Activated CD4-positive, alpha-beta memory T cell treated with anti-CD3 and anti-CD28 coated beads for 36 hours (primary cell): Measurements from ENCODE around the gene ATG10. TPM values are rescaled to one million over a fixed set of nuclear protein-coding genes. Genes with fewer than 3 reads are reported as not detected.

Source experiments
- CTCF ChIA-PET: fragments of 350-600 bp; sonication (Branson Sonifier 250); formaldehyde crosslinking; loops from one replicate; lab custom pipeline; 2021; ENCODE audit warnings: antibody characterized with exemption, inconsistent platforms; lab: Charles Lee
- POLR2A ChIA-PET: fragments of 350-600 bp; sonication (Branson Sonifier 250); formaldehyde crosslinking; loops from one replicate; lab custom pipeline; 2021; ENCODE audit warnings: antibody characterized with exemption; lab: Charles Lee
- DNase-seq: peaks from one replicate; pipeline ENCODE4 v3.0.0-alpha.2; 2020
- H3K27ac Mint-ChIP-seq: one replicate; pipeline ENCODE4 v1.8.0; 2021; ENCODE audit warnings: mixed read lengths
- H3K27me3 Mint-ChIP-seq: one replicate; pipeline ENCODE4 v1.8.0; 2021; ENCODE audit warnings: mixed read lengths
- H3K36me3 Mint-ChIP-seq: one replicate; pipeline ENCODE4 v1.8.0; 2021; ENCODE audit warnings: mixed read lengths
- H3K4me1 Mint-ChIP-seq: one replicate; pipeline ENCODE4 v1.8.0; 2021; ENCODE audit warnings: low read depth, mixed read lengths
- H3K4me3 Mint-ChIP-seq: one replicate; pipeline ENCODE4 v1.8.0; 2021; ENCODE audit warnings: mild to moderate bottlenecking, mixed read lengths
- H3K9me3 Mint-ChIP-seq: one replicate; pipeline ENCODE4 v1.8.0; 2021; ENCODE audit warnings: mixed read lengths
- intact Hi-C: fragments of 100-400 bp; cut with micrococcal nuclease; formaldehyde crosslinking; loops from one replicate; pipeline ENCODE4 v1.15.1; 2023
- total RNA-seq, 2 experiments: library from RNA; stranded (reverse); gene quantifications; one replicate each; pipeline ENCODE4 v1.2.3, GENCODE V29; 2021

The ATG10 gene
- total RNA-seq, 2 experiments from 2014 or later, result 8.5 to 9.7 TPM

- ChIA-PET POLR2A (no interaction called here), CTCF (interaction anchor here (0.6 to 1.6 kb wide), 3 partner anchors 11 to 40 kb away, joined by 3 to 6 read pairs (median 3); no protein-coding TSS in a partner anchor)
- Mint-ChIP-seq H3K9me3 (no peaks in the 10 kb centered on the region), H3K4me3 (no peak overlapping the region), H3K4me1 (peaks cover 11% of the 10 kb centered on the region), H3K27me3 (no peaks in the 10 kb centered on the region), H3K36me3 (peaks cover 5% of the 10 kb centered on the region), H3K27ac (no peak overlapping the region)
- no peak for DNase-seq
- intact Hi-C loops, result no loop called here
Observed at GRCh38 chr5:82176115-82176814, 204.4 kb downstream of the ATG10 start.

- intact Hi-C loops, result no loop called here
Observed at GRCh38 chr5:82178378-82178777, 206.6 kb downstream of the ATG10 start.

GRCh38 chr5:82182662-82183061 lies 210.8 kb downstream of the ATG10 start:
- Mint-ChIP-seq H3K9me3 (no peaks in the 10 kb centered on the region), H3K27ac (no peak overlapping the region), H3K36me3 (peaks cover 9% of the 10 kb centered on the region), H3K4me1 (no peaks in the 10 kb centered on the region), H3K4me3 (no peak overlapping the region), H3K27me3 (no peaks in the 10 kb centered on the region)
- CTCF ChIA-PET, result no interaction called here
- POLR2A ChIA-PET, result no interaction called here
- no peak for DNase-seq
- intact Hi-C loops, result no loop called here

More at GRCh38 chr5:82178378-82178777, 206.6 kb downstream of the ATG10 start:
- POLR2A ChIA-PET, result no interaction called here
- no peaks in the 10 kb centered on the region for H3K9me3 Mint-ChIP-seq
- H3K27ac Mint-ChIP-seq, result no peak overlapping the region
- H3K4me1 Mint-ChIP-seq, result peaks cover 11% of the 10 kb centered on the region
- no peaks in the 10 kb centered on the region for H3K27me3 Mint-ChIP-seq
- H3K4me3 Mint-ChIP-seq, result no peak overlapping the region
- CTCF ChIA-PET, result interaction anchor here (0.6 to 0.7 kb wide), 2 partner anchors 25 to 600 kb away, joined by 3 read pairs; no protein-coding TSS in a partner anchor
- no peak for DNase-seq
- peaks cover 9% of the 10 kb centered on the region for H3K36me3 Mint-ChIP-seq

- no peak overlapping the region for H3K4me3 Mint-ChIP-seq
- H3K9me3 Mint-ChIP-seq, result no peaks in the 10 kb centered on the region
- no peaks in the 10 kb centered on the region for H3K4me1 Mint-ChIP-seq
- ChIA-PET POLR2A (no interaction called here), CTCF (no interaction called here)
- no peak for DNase-seq
- H3K27ac Mint-ChIP-seq, result no peak overlapping the region
- peaks cover 9% of the 10 kb centered on the region for H3K36me3 Mint-ChIP-seq
- intact Hi-C loops, result no loop called here
- H3K27me3 Mint-ChIP-seq, result no peaks in the 10 kb centered on the region
Observed at GRCh38 chr5:82183828-82184227, 212.0 kb downstream of the ATG10 start.

- no peaks in the 10 kb centered on the region for H3K27me3 Mint-ChIP-seq
- peaks cover 9% of the 10 kb centered on the region for H3K36me3 Mint-ChIP-seq
- POLR2A ChIA-PET, result no interaction called here
- no peak overlapping the region for H3K27ac Mint-ChIP-seq
- no peaks in the 10 kb centered on the region for H3K9me3 Mint-ChIP-seq
- CTCF ChIA-PET, result no interaction called here
- intact Hi-C loops, result no loop called here
- DNase-seq, result no peak
- no peaks in the 10 kb centered on the region for H3K4me1 Mint-ChIP-seq
- no peak overlapping the region for H3K4me3 Mint-ChIP-seq
Observed at GRCh38 chr5:82185851-82186250, 214.0 kb downstream of the ATG10 start.

- Mint-ChIP-seq H3K27me3 (no peaks in the 10 kb centered on the region), H3K4me1 (no peaks in the 10 kb centered on the region), H3K36me3 (peaks cover 3% of the 10 kb centered on the region), H3K4me3 (no peak overlapping the region), H3K27ac (no peak overlapping the region), H3K9me3 (no peaks in the 10 kb centered on the region)
- no peak for DNase-seq
- POLR2A ChIA-PET, result no interaction called here
- CTCF ChIA-PET, result interaction anchor here (0.7 kb wide), 1 partner anchor 772 kb away, joined by 4 read pairs; no protein-coding TSS in a partner anchor
- intact Hi-C loops, result no loop called here
Observed at GRCh38 chr5:82197550-82197949, 225.7 kb downstream of the ATG10 start.

GRCh38 chr5:82204567-82204966 lies 232.7 kb downstream of the ATG10 start:
- H3K27me3 Mint-ChIP-seq, result no peaks in the 10 kb centered on the region
- intact Hi-C loops, result no loop called here
- no peak overlapping the region for H3K27ac Mint-ChIP-seq
- no peaks in the 10 kb centered on the region for H3K36me3 Mint-ChIP-seq
- ChIA-PET CTCF (no interaction called here), POLR2A (no interaction called here)
- H3K4me1 Mint-ChIP-seq, result no peaks in the 10 kb centered on the region
- DNase-seq, result no peak
- H3K4me3 Mint-ChIP-seq, result no peak overlapping the region
- H3K9me3 Mint-ChIP-seq, result no peaks in the 10 kb centered on the region

- ChIA-PET CTCF (no interaction called here), POLR2A (no interaction called here)
- no peaks in the 10 kb centered on the region for H3K4me1 Mint-ChIP-seq
- DNase-seq, result no peak
- H3K36me3 Mint-ChIP-seq, result no peaks in the 10 kb centered on the region
- H3K27ac Mint-ChIP-seq, result no peak overlapping the region
- no peaks in the 10 kb centered on the region for H3K9me3 Mint-ChIP-seq
- no peaks in the 10 kb centered on the region for H3K27me3 Mint-ChIP-seq
- H3K4me3 Mint-ChIP-seq, result no peak overlapping the region
- intact Hi-C loops, result no loop called here
Observed at GRCh38 chr5:82205005-82205404, 233.2 kb downstream of the ATG10 start.

GRCh38 chr5:82208371-82208770 lies 236.5 kb downstream of the ATG10 start:
- CTCF ChIA-PET, result no interaction called here
- Mint-ChIP-seq H3K4me1 (no peaks in the 10 kb centered on the region), H3K9me3 (no peaks in the 10 kb centered on the region), H3K27ac (no peak overlapping the region), H3K36me3 (no peaks in the 10 kb centered on the region), H3K4me3 (no peak overlapping the region), H3K27me3 (no peaks in the 10 kb centered on the region)
- no peak for DNase-seq
- POLR2A ChIA-PET, result no interaction called here
- intact Hi-C loops, result no loop called here

- no peaks in the 10 kb centered on the region for H3K27me3 Mint-ChIP-seq
- intact Hi-C loops, result no loop called here
- no peaks in the 10 kb centered on the region for H3K36me3 Mint-ChIP-seq
- H3K4me3 Mint-ChIP-seq, result no peak overlapping the region
- no peaks in the 10 kb centered on the region for H3K9me3 Mint-ChIP-seq
- no peak overlapping the region for H3K27ac Mint-ChIP-seq
- no peak for DNase-seq
- CTCF ChIA-PET, result interaction anchor here (1.6 to 2.3 kb wide), 2 partner anchors 13 to 14 kb away, joined by 4 to 7 read pairs; no protein-coding TSS in a partner anchor
- POLR2A ChIA-PET, result no interaction called here
- H3K4me1 Mint-ChIP-seq, result no peaks in the 10 kb centered on the region
Observed at GRCh38 chr5:82211855-82212572, 240.2 kb downstream of the ATG10 start.

GRCh38 chr5:82217917-82218316 lies 246.1 kb downstream of the ATG10 start:
- H3K27ac Mint-ChIP-seq, result no peak overlapping the region
- no peak for DNase-seq
- no peaks in the 10 kb centered on the region for H3K36me3 Mint-ChIP-seq
- no peaks in the 10 kb centered on the region for H3K4me1 Mint-ChIP-seq
- CTCF ChIA-PET, result no interaction called here
- H3K27me3 Mint-ChIP-seq, result no peaks in the 10 kb centered on the region
- intact Hi-C loops, result no loop called here
- POLR2A ChIA-PET, result no interaction called here
- no peaks in the 10 kb centered on the region for H3K9me3 Mint-ChIP-seq
- H3K4me3 Mint-ChIP-seq, result no peak overlapping the region

GRCh38 chr5:82218374-82219156 lies 246.7 kb downstream of the ATG10 start:
- intact Hi-C loops, result no loop called here
- ChIA-PET CTCF (interaction anchor here (1.0 to 1.1 kb wide), 2 partner anchors 10 to 792 kb away, joined by 3 read pairs; no protein-coding TSS in a partner anchor), POLR2A (no interaction called here)
- Mint-ChIP-seq H3K27me3 (no peaks in the 10 kb centered on the region), H3K4me1 (no peaks in the 10 kb centered on the region), H3K4me3 (no peak overlapping the region), H3K9me3 (no peaks in the 10 kb centered on the region), H3K36me3 (no peaks in the 10 kb centered on the region), H3K27ac (no peak overlapping the region)
- DNase-seq, result no peak
